Uterus (tissue), 2 donors: ENCODE measurements around the gene TRIM65.

ENCODE experiments used
- CTCF ChIP-seq, 4 experiments: fragments of 200-600 bp in 2 of 4; fragments of 450-650 bp in 2 of 4; sonication (generic) in 2 of 4; IDR thresholded peaks; one replicate each; pipeline ENCODE4 v1.5.1; 2016 to 2019; ENCODE audit warnings: antibody characterized with exemption in 4 of 4, mild to moderate bottlenecking in 2 of 4, moderate library complexity in 1 of 4
- POLR2A ChIP-seq, 2 donors: fragments of 450-650 bp; IDR thresholded peaks; one replicate each; pipeline ENCODE4 v1.6.1; 2016; ENCODE audit warnings: antibody characterized with exemption in 2 of 2, mild to moderate bottlenecking in 1 of 2, moderate library complexity in 1 of 2

GRCh38 chr17:75921596-75921995, 24.8 kb upstream of the TRIM65 start:
- TF ChIP-seq CTCF (IDR thresholded peaks at IDR 0.05) (no peak), POLR2A (IDR thresholded peaks at IDR 0.05) (no peak)
